HUES6 (cell line): Measurements from ENCODE around the gene NUDT6.

Source experiments
- H3K27ac ChIP-seq: 2 replicates; pipeline ENCODE4 v1.7.0; 2013; ENCODE audit warnings: low read depth, mild to moderate bottlenecking, low read length, inconsistent platforms
- H3K27me3 ChIP-seq: 2 replicates; pipeline ENCODE4 v1.6.1; 2013; ENCODE audit warnings: low read length; ENCODE audit not compliant: control insufficient read depth, insufficient read depth
- H3K36me3 ChIP-seq: 2 replicates; pipeline ENCODE4 v1.6.1; 2013; ENCODE audit warnings: low read length; ENCODE audit not compliant: control insufficient read depth, insufficient read depth
- H3K4me1 ChIP-seq: 2 replicates; pipeline ENCODE4 v1.6.1; 2013; ENCODE audit warnings: low read length; ENCODE audit not compliant: control insufficient read depth, insufficient read depth
- H3K4me3 ChIP-seq: 2 replicates; pipeline ENCODE4 v1.5.1; 2013; ENCODE audit warnings: low read depth, low read length
- H3K9ac ChIP-seq: one replicate; pipeline ENCODE4 v1.6.1; 2013; ENCODE audit warnings: mild to moderate bottlenecking, low read length
- H3K9me3 ChIP-seq: 2 replicates; pipeline ENCODE4 v1.6.1; 2013; ENCODE audit warnings: low read depth, low read length; ENCODE audit not compliant: control insufficient read depth, insufficient read depth

The NUDT6 gene

GRCh38 chr4:122914938-122915337 lies 7.5 kb downstream of the NUDT6 start:
- H3K4me1 ChIP-seq, result peaks cover 1% of the 10 kb centered on the region; the same call in 1 of the 2 replicates
- no peaks in the 10 kb centered on the region for H3K27me3 ChIP-seq
- H3K27ac ChIP-seq, result no peak overlapping the region
- H3K9me3 ChIP-seq, result no peaks in the 10 kb centered on the region
- H3K4me3 ChIP-seq, result no peak overlapping the region
- no peak overlapping the region for H3K9ac ChIP-seq
- no peaks in the 10 kb centered on the region for H3K36me3 ChIP-seq

- no peak overlapping the region for H3K9ac ChIP-seq
Observed at GRCh38 chr4:122914292-122914904, 8.0 kb downstream of the NUDT6 start.

GRCh38 chr4:122912810-122913575 lies 9.4 kb downstream of the NUDT6 start:
- Histone ChIP-seq H3K9ac (no peak overlapping the region), H3K27me3 (no peaks in the 10 kb centered on the region), H3K4me3 (no peak overlapping the region), H3K4me1 (peaks cover 7% of the 10 kb centered on the region; the same call in 1 of the 2 replicates), H3K9me3 (no peaks in the 10 kb centered on the region), H3K27ac (no peak overlapping the region), H3K36me3 (no peaks in the 10 kb centered on the region)

More at GRCh38 chr4:122914292-122914904, 8.0 kb downstream of the NUDT6 start:
- no peak overlapping the region for H3K4me3 ChIP-seq
- H3K36me3 ChIP-seq, result no peaks in the 10 kb centered on the region
- peaks cover 7% of the 10 kb centered on the region; the same call in 1 of the 2 replicates for H3K4me1 ChIP-seq
- H3K9me3 ChIP-seq, result no peaks in the 10 kb centered on the region
- H3K27me3 ChIP-seq, result no peaks in the 10 kb centered on the region
- H3K27ac ChIP-seq, result no peak overlapping the region

- Histone ChIP-seq H3K27ac (no peak overlapping the region), H3K4me3 (no peak overlapping the region), H3K4me1 (peaks cover 10% of the 10 kb centered on the region; the same call in 1 of the 2 replicates), H3K36me3 (no peaks in the 10 kb centered on the region), H3K27me3 (no peaks in the 10 kb centered on the region), H3K9me3 (no peaks in the 10 kb centered on the region), H3K9ac (no peak overlapping the region)
Observed at GRCh38 chr4:122911588-122911987, 10.8 kb downstream of the NUDT6 start.

GRCh38 chr4:122909683-122910082 lies 12.7 kb downstream of the NUDT6 start:
- Histone ChIP-seq H3K27ac (0 out of 2 replicates have a peak overlapping the region, but pooled peaks have one; percentile 13), H3K4me3 (no peak overlapping the region), H3K9ac (no peak overlapping the region), H3K36me3 (no peaks in the 10 kb centered on the region), H3K4me1 (peaks cover 10% of the 10 kb centered on the region; the same call in 1 of the 2 replicates), H3K9me3 (no peaks in the 10 kb centered on the region), H3K27me3 (no peaks in the 10 kb centered on the region)

- H3K4me1 ChIP-seq, result peaks cover 20% of the 10 kb centered on the region
- H3K9ac ChIP-seq, result no peak overlapping the region
- H3K27me3 ChIP-seq, result no peaks in the 10 kb centered on the region
- no peaks in the 10 kb centered on the region for H3K9me3 ChIP-seq
- no peaks in the 10 kb centered on the region for H3K36me3 ChIP-seq
- no peak overlapping the region for H3K4me3 ChIP-seq
- no peak overlapping the region for H3K27ac ChIP-seq
Observed at GRCh38 chr4:122908223-122908622, 14.2 kb downstream of the NUDT6 start.

GRCh38 chr4:122906859-122907305 lies 15.5 kb downstream of the NUDT6 start:
- Histone ChIP-seq H3K36me3 (no peaks in the 10 kb centered on the region), H3K27me3 (no peaks in the 10 kb centered on the region), H3K9ac (no peak overlapping the region), H3K9me3 (no peaks in the 10 kb centered on the region), H3K27ac (no peak overlapping the region), H3K4me1 (peaks cover 26% of the 10 kb centered on the region), H3K4me3 (no peak overlapping the region)

- Histone ChIP-seq H3K9me3 (no peaks in the 10 kb centered on the region), H3K27ac (peak overlapping the region; percentile 6; the same call in 1 of the 2 replicates), H3K4me3 (no peak overlapping the region), H3K4me1 (peaks cover 35% of the 10 kb centered on the region), H3K27me3 (no peaks in the 10 kb centered on the region), H3K9ac (peak overlapping the region; percentile 31), H3K36me3 (no peaks in the 10 kb centered on the region)
Observed at GRCh38 chr4:122903766-122904288, 18.6 kb downstream of the NUDT6 start.

GRCh38 chr4:122901247-122902010 lies 21.0 kb downstream of the NUDT6 start:
- Histone ChIP-seq H3K9ac (no peak overlapping the region), H3K4me1 (peaks cover 31% of the 10 kb centered on the region), H3K36me3 (peaks cover 15% of the 10 kb centered on the region), H3K27ac (no peak overlapping the region), H3K27me3 (no peaks in the 10 kb centered on the region), H3K9me3 (no peaks in the 10 kb centered on the region), H3K4me3 (no peak overlapping the region)

GRCh38 chr4:122900314-122900713 lies 22.1 kb downstream of the NUDT6 start:
- H3K4me1 ChIP-seq, result peaks cover 31% of the 10 kb centered on the region
- no peak overlapping the region for H3K9ac ChIP-seq
- no peaks in the 10 kb centered on the region for H3K9me3 ChIP-seq
- H3K27me3 ChIP-seq, result no peaks in the 10 kb centered on the region
- H3K36me3 ChIP-seq, result peaks cover 25% of the 10 kb centered on the region
- no peak overlapping the region for H3K4me3 ChIP-seq
- no peak overlapping the region for H3K27ac ChIP-seq
